ENCODE data around the gene FZD4. TPM values are rescaled to one million over a fixed set of nuclear protein-coding genes. Genes with fewer than 3 reads are reported as not detected.
A peak's percentile ranks its signal among the peaks of the same experiment; 100 is the strongest.

FZD4 gene
- total RNA-seq, 1 donor from 2014 or later = 6.6 TPM

GRCh38 chr11:86934926-86935579, 20.1 kb downstream of the FZD4 start:
- Mint-ChIP-seq H3K9me3 (ENCODE audit: low read depth) (no peaks in the 10 kb centered on the region), H3K36me3 (ENCODE audit: low read depth) (peaks cover 2% of the 10 kb centered on the region), H3K4me1 (ENCODE audit: low read depth) (peaks cover 73% of the 10 kb centered on the region), H3K27me3 (ENCODE audit: low read depth) (no peaks in the 10 kb centered on the region), H3K4me3 (ENCODE audit: unreplicated experiment) (no peak overlapping the region), H3K27ac (ENCODE audit: unreplicated experiment) (no peak overlapping the region)
- DNase-seq (ENCODE audit: low spot score) = no peak
- no peak for TF ChIP-seq CTCF (IDR thresholded peaks at IDR 0.05)

GRCh38 chr11:86934582-86934900, 20.7 kb downstream of the FZD4 start:
- no peak overlapping the region for H3K4me3 Mint-ChIP-seq (ENCODE audit: unreplicated experiment)

GRCh38 chr11:86933891-86934581, 21.2 kb downstream of the FZD4 start:
- no peak for DNase-seq (ENCODE audit: low spot score)
- Mint-ChIP-seq H3K27me3 (ENCODE audit: low read depth) (no peaks in the 10 kb centered on the region), H3K4me3 (ENCODE audit: unreplicated experiment) (no peak overlapping the region), H3K27ac (ENCODE audit: unreplicated experiment) (no peak overlapping the region), H3K36me3 (ENCODE audit: low read depth) (peaks cover 2% of the 10 kb centered on the region), H3K4me1 (ENCODE audit: low read depth) (peaks cover 67% of the 10 kb centered on the region), H3K9me3 (ENCODE audit: low read depth) (no peaks in the 10 kb centered on the region)
- no peak for TF ChIP-seq CTCF (IDR thresholded peaks at IDR 0.05)

More at GRCh38 chr11:86934582-86934900, 20.7 kb downstream of the FZD4 start:
- H3K27me3 Mint-ChIP-seq (ENCODE audit: low read depth) = no peaks in the 10 kb centered on the region
- no peaks in the 10 kb centered on the region for H3K9me3 Mint-ChIP-seq (ENCODE audit: low read depth)
- DNase-seq (ENCODE audit: low spot score) = no peak
- no peak overlapping the region for H3K27ac Mint-ChIP-seq (ENCODE audit: unreplicated experiment)
- no peak for TF ChIP-seq CTCF (IDR thresholded peaks at IDR 0.05)
- H3K36me3 Mint-ChIP-seq (ENCODE audit: low read depth) = peaks cover 2% of the 10 kb centered on the region
- peaks cover 70% of the 10 kb centered on the region for H3K4me1 Mint-ChIP-seq (ENCODE audit: low read depth)

- Mint-ChIP-seq H3K27ac (ENCODE audit: unreplicated experiment) (no peak overlapping the region), H3K27me3 (ENCODE audit: low read depth) (no peaks in the 10 kb centered on the region), H3K4me3 (ENCODE audit: unreplicated experiment) (no peak overlapping the region), H3K36me3 (ENCODE audit: low read depth) (peaks cover 2% of the 10 kb centered on the region), H3K9me3 (ENCODE audit: low read depth) (no peaks in the 10 kb centered on the region), H3K4me1 (ENCODE audit: low read depth) (peaks cover 61% of the 10 kb centered on the region)
- no peak for TF ChIP-seq CTCF (IDR thresholded peaks at IDR 0.05)
- DNase-seq (ENCODE audit: low spot score) = no peak
These were observed 22.0 kb downstream of the FZD4 start for GRCh38 chr11:86932924-86933875.

GRCh38 chr11:86932259-86932585, 23.0 kb downstream of the FZD4 start:
- no peaks in the 10 kb centered on the region for H3K9me3 Mint-ChIP-seq (ENCODE audit: low read depth)
- no peak overlapping the region for H3K4me3 Mint-ChIP-seq (ENCODE audit: unreplicated experiment)
- no peak for TF ChIP-seq CTCF (IDR thresholded peaks at IDR 0.05)
- no peaks in the 10 kb centered on the region for H3K27me3 Mint-ChIP-seq (ENCODE audit: low read depth)
- peaks cover 60% of the 10 kb centered on the region for H3K4me1 Mint-ChIP-seq (ENCODE audit: low read depth)
- peaks cover 2% of the 10 kb centered on the region for H3K36me3 Mint-ChIP-seq (ENCODE audit: low read depth)
- peak overlapping the region; percentile 75 for H3K27ac Mint-ChIP-seq (ENCODE audit: unreplicated experiment)
- no peak for DNase-seq (ENCODE audit: low spot score)
